Muscle layer of duodenum (tissue), 2 donors: ENCODE results near the gene TYMS.
A peak's percentile ranks its signal among the peaks of the same experiment; 100 is the strongest.

Experiments
- H3K27ac ChIP-seq: one replicate; pipeline ENCODE4 v1.7.0; 2013; ENCODE audit warnings: mild to moderate bottlenecking, low read length
- H3K27me3 ChIP-seq: one replicate; pipeline ENCODE4 v1.7.0; 2013; ENCODE audit warnings: low read depth, mild to moderate bottlenecking, control low read depth, low read length
- H3K36me3 ChIP-seq, 2 donors: one replicate each; pipeline ENCODE4 v1.7.0; 2013; ENCODE audit warnings: low read length in 2 of 2, control low read depth in 1 of 2, mild to moderate bottlenecking in 1 of 2; ENCODE audit not compliant: insufficient read depth in 2 of 2, control insufficient read depth in 1 of 2
- H3K4me1 ChIP-seq, 2 donors: one replicate each; pipeline ENCODE4 v1.7.0; 2013; ENCODE audit warnings: low read length in 2 of 2, mild to moderate bottlenecking in 2 of 2, control low read depth in 1 of 2, moderate library complexity in 1 of 2; ENCODE audit not compliant: insufficient read depth in 2 of 2, control insufficient read depth in 1 of 2
- H3K4me3 ChIP-seq, 2 donors: one replicate each; pipeline ENCODE4 v1.7.0; 2013; ENCODE audit warnings: low read length in 2 of 2, low read depth in 1 of 2, mild to moderate bottlenecking in 1 of 2
- H3K9me3 ChIP-seq, 2 donors: one replicate each; pipeline ENCODE4 v1.7.0; 2013; ENCODE audit warnings: low read length in 2 of 2, control low read depth in 1 of 2, mild to moderate bottlenecking in 1 of 2; ENCODE audit not compliant: control insufficient read depth in 1 of 2
- donor health status: healthy.

Gene TYMS

GRCh38 chr18:697012-697411, 39.6 kb downstream of the TYMS start:
- no peak overlapping the region for H3K4me3 ChIP-seq
- H3K36me3 ChIP-seq: peaks cover 11 to 14% of the 10 kb centered on the region in 2 donors
- peaks cover 0 to 7% of the 10 kb centered on the region in 2 donors for H3K4me1 ChIP-seq

DNA sequence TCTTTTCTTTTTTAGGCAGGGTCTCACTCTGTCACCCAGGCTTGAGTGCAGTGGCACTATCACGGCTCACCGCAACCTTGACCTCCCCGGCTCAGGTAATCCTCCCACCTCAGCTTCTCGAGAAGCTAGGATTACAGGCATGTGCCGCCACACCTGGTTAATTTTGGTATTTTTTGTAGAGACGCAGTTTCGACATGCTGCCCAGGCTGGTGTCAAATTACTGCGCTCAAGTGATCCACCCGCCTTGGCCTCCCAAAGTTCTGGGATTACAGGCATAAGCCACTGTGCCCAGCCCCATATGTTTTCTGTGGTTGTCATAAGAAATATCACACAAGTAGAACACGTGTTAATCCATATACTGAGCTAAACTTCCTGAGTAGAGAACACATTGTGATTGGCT, 40.3 kb downstream of the TYMS start:
- Histone ChIP-seq H3K36me3 (peaks cover 7 to 10% of the 10 kb centered on the region in 2 donors), H3K27me3 (no peaks in the 10 kb centered on the region), H3K4me3 (no peak overlapping the region), H3K4me1 (peaks cover 0 to 8% of the 10 kb centered on the region in 2 donors), H3K27ac (no peak overlapping the region), H3K9me3 (no peaks in the 10 kb centered on the region)

More at GRCh38 chr18:697012-697411, 39.6 kb downstream of the TYMS start:
- H3K9me3 ChIP-seq: no peaks in the 10 kb centered on the region
- no peaks in the 10 kb centered on the region for H3K27me3 ChIP-seq
- no peak overlapping the region for H3K27ac ChIP-seq

GRCh38 chr18:703213-703967, 45.9 kb downstream of the TYMS start:
- Histone ChIP-seq H3K27ac (peak overlapping the region; percentile 86), H3K4me3 (no peak overlapping the region), H3K36me3 (peaks cover 8 to 12% of the 10 kb centered on the region in 2 donors), H3K9me3 (no peaks in the 10 kb centered on the region), H3K4me1 (peaks cover 0 to 6% of the 10 kb centered on the region in 2 donors), H3K27me3 (no peaks in the 10 kb centered on the region)

GRCh38 chr18:706405-706804, 49.0 kb downstream of the TYMS start:
- Histone ChIP-seq H3K27ac (no peak overlapping the region), H3K36me3 (peaks cover 8 to 10% of the 10 kb centered on the region in 2 donors), H3K27me3 (no peaks in the 10 kb centered on the region), H3K9me3 (no peaks in the 10 kb centered on the region), H3K4me3 (no peak overlapping the region), H3K4me1 (peaks cover 3 to 12% of the 10 kb centered on the region in 2 donors)

GRCh38 chr18:708096-708495, 50.6 kb downstream of the TYMS start:
- no peak overlapping the region for H3K4me3 ChIP-seq
- peaks cover 5 to 8% of the 10 kb centered on the region in 2 donors for H3K4me1 ChIP-seq
- no peaks in the 10 kb centered on the region for H3K9me3 ChIP-seq
- no peaks in the 10 kb centered on the region for H3K27me3 ChIP-seq
- peaks cover 8 to 10% of the 10 kb centered on the region in 2 donors for H3K36me3 ChIP-seq
- H3K27ac ChIP-seq: no peak overlapping the region

- H3K27me3 ChIP-seq: no peaks in the 10 kb centered on the region
- H3K36me3 ChIP-seq: peaks cover 8% of the 10 kb centered on the region in 2 donors
- no peak overlapping the region for H3K27ac ChIP-seq
- H3K4me3 ChIP-seq: no peak overlapping the region
- H3K9me3 ChIP-seq: no peaks in the 10 kb centered on the region
- H3K4me1 ChIP-seq: peaks cover 5 to 6% of the 10 kb centered on the region in 2 donors
Observed at GRCh38 chr18:709771-710170, 52.3 kb downstream of the TYMS start.

DNA sequence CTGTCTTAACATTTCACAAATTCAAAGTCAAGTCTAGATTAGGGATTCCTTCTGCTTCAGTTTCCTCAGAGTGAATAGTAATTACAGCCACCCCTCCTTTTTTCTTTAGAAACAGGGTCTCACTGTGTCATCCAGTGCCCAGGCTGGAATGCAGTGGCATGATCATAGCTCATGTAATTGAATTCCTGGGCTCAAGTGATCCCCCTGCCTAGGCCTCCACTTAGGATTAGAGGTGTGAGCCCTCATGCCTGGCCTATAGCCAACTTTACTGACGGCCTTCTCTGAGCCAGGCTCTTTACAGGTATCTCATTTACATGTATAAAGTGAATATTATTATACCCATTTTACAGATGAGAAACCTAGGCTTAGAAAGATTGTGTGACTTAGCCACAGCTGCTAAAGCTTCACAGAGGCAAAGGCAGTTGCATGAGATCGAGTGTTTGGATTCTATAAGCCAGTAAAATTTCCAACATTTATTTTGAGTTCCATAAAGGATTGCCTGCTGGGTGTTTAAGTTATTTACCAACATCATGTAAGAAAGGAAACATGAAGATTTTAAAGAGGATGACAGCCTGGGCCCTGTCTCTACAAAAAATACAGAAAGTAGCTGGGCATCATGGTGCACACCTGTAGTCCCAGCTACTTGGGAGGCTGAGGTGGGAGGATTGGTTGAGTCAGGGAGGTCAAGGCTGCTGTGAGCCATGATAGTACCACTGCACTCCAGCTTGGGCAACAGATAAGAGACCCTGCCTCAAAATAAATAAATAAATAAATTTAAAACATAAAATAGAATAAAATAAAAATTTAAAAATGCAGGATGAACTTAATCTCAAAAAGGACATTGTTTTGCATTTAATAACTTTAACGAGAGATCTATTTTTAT, 53.2 kb downstream of the TYMS start:
- Histone ChIP-seq H3K27ac (no peak overlapping the region), H3K4me3 (peak overlapping the region; percentile 72 to 93)

GRCh38 chr18:711310-711656, 53.8 kb downstream of the TYMS start:
- Histone ChIP-seq H3K4me3 (peak overlapping the region; percentile 72 to 93), H3K27me3 (no peaks in the 10 kb centered on the region), H3K9me3 (no peaks in the 10 kb centered on the region), H3K27ac (peak overlapping the region; percentile 94), H3K36me3 (no peaks in the 10 kb centered on the region), H3K4me1 (peaks cover 5 to 6% of the 10 kb centered on the region in 2 donors)

More for the DNA sequence above, 53.2 kb downstream of the TYMS start:
- peaks cover 5 to 6% of the 10 kb centered on the region in 2 donors for H3K4me1 ChIP-seq
- H3K36me3 ChIP-seq: no peaks in the 10 kb centered on the region
- no peaks in the 10 kb centered on the region for H3K9me3 ChIP-seq
- H3K27me3 ChIP-seq: no peaks in the 10 kb centered on the region

GRCh38 chr18:711657-712400, 54.4 kb downstream of the TYMS start:
- peak overlapping the region; percentile 94 for H3K27ac ChIP-seq
- peak overlapping the region; percentile 72 to 93 for H3K4me3 ChIP-seq
- H3K4me1 ChIP-seq: peaks cover 5 to 6% of the 10 kb centered on the region in 2 donors
- no peaks in the 10 kb centered on the region for H3K36me3 ChIP-seq
- no peaks in the 10 kb centered on the region for H3K9me3 ChIP-seq
- H3K27me3 ChIP-seq: no peaks in the 10 kb centered on the region

DNA sequence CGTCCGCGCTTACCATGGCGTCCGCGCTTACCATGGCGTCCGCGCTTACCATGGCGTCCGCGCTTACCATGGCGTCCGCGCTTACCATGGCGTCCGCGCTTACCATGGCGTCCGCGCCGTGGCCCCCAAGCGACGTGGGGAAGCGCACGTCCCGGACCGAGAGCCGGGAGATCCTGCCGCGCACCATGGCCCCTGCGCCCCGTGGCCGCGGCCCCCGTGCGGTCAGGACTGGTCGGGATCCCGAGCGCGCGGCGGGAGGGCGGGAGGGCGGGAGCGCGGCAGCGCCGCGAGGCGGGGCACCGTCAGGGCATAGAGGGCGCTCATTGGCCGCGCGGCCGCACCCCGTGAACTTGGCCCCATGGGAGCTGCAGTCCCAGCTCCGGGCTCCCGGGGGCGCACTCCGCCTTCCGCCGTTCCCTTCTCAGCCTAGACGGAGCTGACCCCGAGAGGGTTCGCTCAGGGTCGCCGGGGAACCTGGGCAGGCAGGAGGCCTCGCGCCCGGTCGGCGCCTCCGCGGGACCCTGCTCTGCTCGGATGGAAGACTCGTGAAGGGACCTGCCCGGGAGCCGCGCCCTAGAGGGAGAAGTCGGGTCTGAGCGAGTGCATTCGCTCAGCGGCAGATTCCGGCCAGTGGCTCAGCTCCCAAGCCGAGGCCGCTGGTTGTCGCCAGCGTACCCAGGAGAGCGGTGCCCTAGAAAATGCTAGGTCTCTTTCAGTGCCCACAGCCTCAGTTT, 55.1 kb downstream of the TYMS start, which contains the start of gene ENOSF1:
TSS of gene ENOSF1 (minus strand) at position 230 of the 734 bp plus-strand sequence. CDS start at position 187, 43 bp downstream.
- Histone ChIP-seq H3K27me3 (no peaks in the 10 kb centered on the region), H3K4me3 (peak within 1 kb of the TSS; percentile 72 to 93), H3K4me1 (peaks cover 5 to 6% of the 10 kb centered on the region in 2 donors), H3K9me3 (no peaks in the 10 kb centered on the region), H3K36me3 (no peaks in the 10 kb centered on the region), H3K27ac (peak within 1 kb of the TSS; percentile 94)
